BJ (cell line): ENCODE data around the gene C14orf132. TPM values are rescaled to one million over a fixed set of nuclear protein-coding genes. Genes with fewer than 3 reads are reported as not detected.
"Not testable (repeated sequence)": the region's sequence is repeated elsewhere in the genome, so short reads cannot be mapped to it uniquely, and the experiment has no call there.

Experiments
- CTCF ChIA-PET: fragments of 350-600 bp; formaldehyde crosslinking; extraction: SDS; loops from one replicate; lab custom pipeline; 2021; ENCODE audit warnings: antibody characterized with exemption, inconsistent platforms; lab: Yijun Ruan, JAX
- POLR2A ChIA-PET: fragments of 300-600 bp; sonication (Branson Sonifier 250); formaldehyde crosslinking; extraction: SDS; loops from one replicate; lab custom pipeline; 2021; ENCODE audit warnings: antibody characterized with exemption; lab: Charles Lee
- DNase-seq: peaks from one replicate; pipeline ENCODE4 v3.0.0-alpha.2; 2011; ENCODE audit warnings: low read depth
- H3K27me3 ChIP-seq: 2 replicates; pipeline ENCODE4 v1.6.0; 2011; ENCODE audit warnings: low read length; ENCODE audit not compliant: control insufficient read depth, insufficient read depth
- H3K36me3 ChIP-seq: 2 replicates; pipeline ENCODE4 v1.5.1; 2011; ENCODE audit warnings: low read length; ENCODE audit not compliant: control insufficient read depth, insufficient read depth
- H3K4me3 ChIP-seq: 2 replicates; pipeline ENCODE4 v1.5.1; 2011; ENCODE audit warnings: low read depth, mild to moderate bottlenecking, control low read depth, low read length
- CTCF ChIP-seq: IDR thresholded peaks from 2 replicates; pipeline ENCODE4 v1.5.1; 2011; ENCODE audit warnings: low read depth, mild to moderate bottlenecking, control low read depth, inconsistent platforms, low read length, moderate library complexity; ENCODE audit not compliant: insufficient read depth
- polyA plus RNA-seq: library from polyadenylated mRNA; depleted of rRNA; stranded (reverse); fragments of >200 nt; gene quantifications from 2 replicates; pipeline ENCODE4 v1.2.3, GENCODE V29; 2011

Gene C14orf132
- polyA plus RNA-seq, 1 experiment, result 13.2 TPM

DNA sequence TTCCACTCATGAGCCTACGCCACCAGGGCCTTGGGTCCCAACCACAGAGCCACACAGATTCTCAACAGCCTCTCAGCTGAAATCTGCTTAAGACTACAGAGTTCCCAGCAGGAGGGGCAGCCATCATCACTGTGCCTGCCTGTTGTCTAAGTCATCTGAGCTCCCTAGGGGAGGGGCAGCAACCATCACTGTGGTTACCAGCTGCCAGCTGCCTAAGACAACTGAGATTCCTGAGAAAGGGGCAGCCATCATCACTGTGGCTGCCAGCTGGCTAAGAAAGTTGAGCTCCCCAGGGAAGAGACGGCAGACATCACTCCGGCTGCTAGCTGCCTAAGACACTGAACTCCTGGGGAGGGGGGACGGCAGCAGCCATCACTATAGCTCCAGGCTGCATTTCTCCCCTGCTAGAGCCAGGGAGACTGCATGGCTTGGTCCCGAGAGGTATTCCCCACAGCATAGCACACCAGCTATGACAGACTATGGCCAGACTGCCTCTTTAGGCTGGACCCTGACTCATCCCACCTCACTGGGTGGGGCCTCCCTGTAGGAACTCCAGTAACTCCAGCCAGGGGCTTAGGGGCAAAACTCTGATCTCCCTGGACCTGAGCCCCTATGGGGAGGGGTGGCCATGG lies 37.2 kb upstream of the C14orf132 start:
- CTCF ChIA-PET, result interaction anchor here (0.7 to 11.1 kb wide), 7 partner anchors 12 to 442 kb away, joined by 3 to 194 read pairs (median 3); no protein-coding TSS in a partner anchor
- POLR2A ChIA-PET, result no interaction called here
- no peak overlapping the region for H3K4me3 ChIP-seq

DNA sequence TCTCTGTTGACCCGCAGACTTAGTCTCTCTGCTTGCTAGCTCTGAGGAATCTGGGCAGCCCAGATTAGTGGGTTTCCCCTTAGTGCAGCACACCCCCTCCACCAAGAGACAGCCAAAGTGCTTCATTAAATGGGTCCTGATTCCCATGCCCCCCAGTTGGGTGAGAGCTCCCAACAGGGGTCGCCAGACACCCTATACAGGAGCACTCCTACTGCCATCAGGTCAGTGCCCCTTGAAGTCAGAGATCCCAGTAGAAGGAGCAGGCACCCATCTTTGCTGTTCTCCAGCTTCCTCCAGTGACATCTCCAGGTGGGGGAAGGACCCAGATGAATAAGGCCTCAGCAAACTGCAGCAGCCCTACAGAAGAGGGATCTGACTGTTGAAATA lies 36.7 kb upstream of the C14orf132 start:
- CTCF ChIA-PET, result interaction anchor here (0.7 to 11.1 kb wide), 11 partner anchors 9 to 465 kb away, joined by 3 to 194 read pairs (median 3); no protein-coding TSS in a partner anchor
- H3K4me3 ChIP-seq, result no peak overlapping the region

More for the DNA sequence above, 37.2 kb upstream of the C14orf132 start:
- Histone ChIP-seq H3K27me3 (peaks cover 2% of the 10 kb centered on the region; the same call in 1 of the 2 replicates), H3K36me3 (no peaks in the 10 kb centered on the region)
- TF ChIP-seq CTCF, result no peak
- DNase-seq, result no peak

GRCh38 chr14:96011131-96011530 lies 28.0 kb upstream of the C14orf132 start:
- Histone ChIP-seq H3K4me3 (no peak overlapping the region), H3K36me3 (no peaks in the 10 kb centered on the region), H3K27me3 (no peaks in the 10 kb centered on the region)
- DNase-seq, result no peak
- no peak for TF ChIP-seq CTCF
- ChIA-PET POLR2A (no interaction called here), CTCF (interaction anchor here (0.7 to 3.6 kb wide), 6 partner anchors 12 to 88 kb away, joined by 3 to 13 read pairs (median 4); no protein-coding TSS in a partner anchor)

More for the DNA sequence above, 36.7 kb upstream of the C14orf132 start:
- Histone ChIP-seq H3K27me3 (peaks cover 2% of the 10 kb centered on the region; the same call in 1 of the 2 replicates), H3K36me3 (no peaks in the 10 kb centered on the region)
- TF ChIP-seq CTCF, result no peak
- POLR2A ChIA-PET, result no interaction called here
- no peak for DNase-seq

GRCh38 chr14:96011607-96012006 lies 27.6 kb upstream of the C14orf132 start:
- no peak for DNase-seq
- TF ChIP-seq CTCF, result no peak
- CTCF ChIA-PET, result interaction anchor here (0.7 to 3.6 kb wide), 6 partner anchors 13 to 87 kb away, joined by 3 to 13 read pairs (median 4); no protein-coding TSS in a partner anchor
- no peaks in the 10 kb centered on the region for H3K27me3 ChIP-seq
- H3K36me3 ChIP-seq, result no peaks in the 10 kb centered on the region
- no peak overlapping the region for H3K4me3 ChIP-seq
- POLR2A ChIA-PET, result no interaction called here

GRCh38 chr14:96012757-96013156 lies 26.4 kb upstream of the C14orf132 start:
- CTCF ChIA-PET, result interaction anchor here (1.3 to 3.6 kb wide), 4 partner anchors 11 to 83 kb away, joined by 4 to 13 read pairs (median 6); no protein-coding TSS in a partner anchor
- DNase-seq, POLR2A ChIA-PET, H3K4me3 ChIP-seq, H3K36me3 ChIP-seq, H3K27me3 ChIP-seq: not testable (repeated sequence)
